Stimulated activated CD4-positive, alpha-beta T cell treated with anti-CD3 and anti-CD28 coated beads, Interleukin-1b, Interleukin-23, amount 100 ng/mL, for 4 hours (primary cell): ENCODE data around the gene NOC2L.
A peak's percentile ranks its signal among the peaks of the same experiment; 100 is the strongest.
"Not testable (repeated sequence)": the region's sequence is repeated elsewhere in the genome, so short reads cannot be mapped to it uniquely, and the experiment has no call there.

Source experiments
- DNase-seq, 2 donors: peaks; one replicate each; pipeline ENCODE4 v3.0.0-alpha.2; 2020; ENCODE audit warnings: low read depth in 2 of 2

Gene NOC2L

GRCh38 chr1:958823-959730 is at the start of gene NOC2L:
TSS of gene NOC2L (minus strand) at chr1:959256. CDS start at chr1:959240, 16 bp downstream.
- peak; percentile 99 for DNase-seq

- no peak for DNase-seq
These were observed 47.5 kb upstream of the NOC2L start for GRCh38 chr1:1006305-1007159.

GRCh38 chr1:1005774-1006304 is 46.8 kb upstream of the NOC2L start:
- no peak for DNase-seq

- no peak for DNase-seq
These were observed 46.0 kb upstream of the NOC2L start for GRCh38 chr1:1004780-1005697.

GRCh38 chr1:1004420-1004779 is 45.3 kb upstream of the NOC2L start:
- DNase-seq, result no peak

GRCh38 chr1:1003618-1004419 is 44.8 kb upstream of the NOC2L start:
- DNase-seq, result no peak

- DNase-seq, result no peak
These were observed 42.2 kb upstream of the NOC2L start for GRCh38 chr1:1001057-1001783.

- DNase-seq, result peak; percentile 68 to 71
These were observed 41.5 kb upstream of the NOC2L start for GRCh38 chr1:1000357-1001056.

- peak; percentile 62 for DNase-seq
These were observed 40.8 kb upstream of the NOC2L start, which contains the start of gene HES4 for GRCh38 chr1:999725-1000356. TSS of gene HES4 (minus strand) at chr1:1000097. CDS start at chr1:999973, 124 bp downstream.

- peak in 1 of 2 donors; percentile 17 for DNase-seq
These were observed 40.1 kb upstream of the NOC2L start for GRCh38 chr1:998995-999724.

- DNase-seq, result no peak
These were observed 39.6 kb upstream of the NOC2L start for GRCh38 chr1:998745-998994.

GRCh38 chr1:997993-998744 is 39.1 kb upstream of the NOC2L start:
- no peak for DNase-seq

- DNase-seq, result no peak
These were observed 38.6 kb upstream of the NOC2L start for GRCh38 chr1:997713-997992.

GRCh38 chr1:996851-997712 is 38.0 kb upstream of the NOC2L start:
- no peak for DNase-seq

GRCh38 chr1:995665-996633 is 36.9 kb upstream of the NOC2L start:
- DNase-seq, result no peak

GRCh38 chr1:994546-994945 is 35.5 kb upstream of the NOC2L start:
- not testable (repeated sequence) for DNase-seq
